Hematopoietic multipotent progenitor cell treated with erythropoietin and hydrocortisone succinate and interleukin-3 and kit ligand, for 4 days (in vitro differentiated cells): Measurements from ENCODE around the gene CASS4.
"Not testable (repeated sequence)": the region's sequence is repeated elsewhere in the genome, so short reads cannot be mapped to it uniquely, and the experiment has no call there.

Source experiments
- DNase-seq: peaks from one replicate; pipeline ENCODE4 v3.0.0-alpha.2; 2015

The CASS4 gene

GRCh38 chr20:56392881-56393482 lies 19.1 kb upstream of the CASS4 start:
- DNase-seq: peak; percentile 55

- no peak for DNase-seq
These were observed 18.4 kb upstream of the CASS4 start for GRCh38 chr20:56393653-56394052.

DNA sequence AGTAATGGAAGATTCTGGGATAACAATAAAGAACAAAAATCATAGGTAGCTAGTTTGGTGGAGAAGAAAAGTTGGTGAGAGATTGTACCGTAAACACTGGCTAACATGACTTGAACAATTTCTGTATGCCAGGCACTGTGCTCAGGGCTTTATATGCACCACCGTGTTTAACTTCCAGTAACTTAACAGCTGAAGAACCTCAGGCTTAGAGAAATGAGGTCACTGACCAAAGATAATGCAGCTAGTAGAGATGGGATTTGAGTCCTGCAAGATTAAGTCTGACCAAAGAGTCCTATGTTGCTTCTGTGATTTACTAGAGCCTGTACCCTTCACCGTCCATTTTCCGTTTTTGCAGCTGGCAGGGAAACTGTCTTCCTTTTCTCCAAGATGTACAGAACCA lies 16.9 kb upstream of the CASS4 start:
- DNase-seq: no peak

- DNase-seq: peak; percentile 90
These were observed 11.9 kb upstream of the CASS4 start for GRCh38 chr20:56400001-56400640.

DNA sequence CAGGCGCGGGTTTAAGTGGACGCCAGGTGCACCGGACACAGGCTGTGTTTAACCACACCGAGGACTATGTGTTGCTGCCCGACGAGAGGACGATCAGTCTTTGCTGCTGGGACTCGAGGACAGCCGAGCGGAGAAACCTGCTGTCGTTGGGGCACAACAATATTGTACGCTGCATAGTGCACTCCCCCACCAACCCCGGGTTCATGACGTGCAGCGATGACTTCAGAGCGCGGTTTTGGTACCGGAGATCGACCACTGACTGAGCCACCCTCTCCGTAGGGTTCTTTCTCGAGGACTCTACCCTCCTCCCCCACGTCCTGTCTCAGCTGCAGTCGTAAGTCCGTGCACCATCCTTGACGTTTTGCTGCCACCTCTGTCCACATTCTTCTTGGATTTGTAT lies 8.6 kb upstream of the CASS4 start:
- no peak for DNase-seq

DNA sequence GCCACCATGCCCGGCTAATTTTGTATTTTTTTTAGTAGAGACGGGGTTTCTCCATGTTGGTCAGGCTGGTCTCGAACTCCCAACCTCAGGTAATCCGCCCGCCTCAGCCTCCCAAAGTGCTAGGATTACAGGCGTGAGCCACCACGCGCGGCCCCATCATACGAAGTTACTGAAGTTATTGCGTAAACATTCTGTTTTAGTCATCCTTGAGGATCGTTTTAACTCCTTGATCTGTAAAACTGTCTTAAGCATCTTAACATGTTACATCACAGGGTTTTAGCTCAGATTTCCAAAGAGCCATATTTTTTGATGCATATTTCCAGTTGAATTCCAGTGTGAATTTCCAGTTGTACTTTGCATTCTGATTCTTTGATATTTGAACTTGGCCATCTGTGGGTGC lies 6.7 kb upstream of the CASS4 start:
- DNase-seq: not testable (repeated sequence)

DNA sequence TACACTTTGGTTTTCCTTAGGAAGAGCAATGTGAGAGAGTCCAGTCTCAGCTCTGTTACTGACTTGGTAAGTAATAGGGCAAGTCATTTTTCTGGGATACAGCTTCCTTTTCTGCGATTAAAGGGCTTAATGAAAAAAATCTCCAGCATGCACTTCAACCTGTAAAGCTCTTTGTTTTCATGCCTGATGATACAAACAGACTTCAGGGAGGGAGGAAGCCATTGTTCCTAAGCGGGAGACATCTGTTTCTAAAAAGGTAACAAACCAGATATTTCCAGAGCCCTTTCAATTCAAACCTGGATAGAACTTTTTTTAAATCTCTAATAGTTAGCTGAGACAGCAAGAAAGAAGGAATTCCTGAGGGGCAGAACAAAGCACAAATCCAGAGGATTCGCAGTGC lies 5.2 kb upstream of the CASS4 start:
- DNase-seq: no peak

DNA sequence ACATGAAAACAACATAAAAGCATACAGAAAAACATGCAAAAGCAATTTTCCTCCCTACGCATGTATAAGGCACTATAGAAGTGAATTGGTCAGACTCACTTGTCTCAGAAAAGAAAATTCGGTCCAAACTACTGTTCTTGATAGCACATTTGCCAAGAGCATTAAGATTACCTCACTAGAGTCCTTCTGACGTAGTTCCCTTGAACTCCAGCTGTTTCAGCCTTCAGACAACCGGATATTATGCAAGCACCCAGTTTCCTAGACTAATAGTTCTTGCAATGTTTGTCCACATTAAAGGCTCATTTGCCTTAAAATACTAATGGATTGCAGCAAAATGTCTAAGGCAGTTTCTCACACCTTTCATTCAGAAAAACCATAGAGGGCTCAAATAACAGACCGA lies 2.5 kb upstream of the CASS4 start:
- peak; percentile 56 for DNase-seq

- DNase-seq: no peak
These were observed 2.1 kb upstream of the CASS4 start for GRCh38 chr20:56409956-56410355.

- not testable (repeated sequence) for DNase-seq
These were observed 773 bp upstream of the CASS4 start for GRCh38 chr20:56411287-56411686.

GRCh38 chr20:56412473-56412790 lies 372 bp downstream of the CASS4 start:
- DNase-seq: no peak

- no peak for DNase-seq
These were observed 889 bp downstream of the CASS4 start for GRCh38 chr20:56412949-56413348.

DNA sequence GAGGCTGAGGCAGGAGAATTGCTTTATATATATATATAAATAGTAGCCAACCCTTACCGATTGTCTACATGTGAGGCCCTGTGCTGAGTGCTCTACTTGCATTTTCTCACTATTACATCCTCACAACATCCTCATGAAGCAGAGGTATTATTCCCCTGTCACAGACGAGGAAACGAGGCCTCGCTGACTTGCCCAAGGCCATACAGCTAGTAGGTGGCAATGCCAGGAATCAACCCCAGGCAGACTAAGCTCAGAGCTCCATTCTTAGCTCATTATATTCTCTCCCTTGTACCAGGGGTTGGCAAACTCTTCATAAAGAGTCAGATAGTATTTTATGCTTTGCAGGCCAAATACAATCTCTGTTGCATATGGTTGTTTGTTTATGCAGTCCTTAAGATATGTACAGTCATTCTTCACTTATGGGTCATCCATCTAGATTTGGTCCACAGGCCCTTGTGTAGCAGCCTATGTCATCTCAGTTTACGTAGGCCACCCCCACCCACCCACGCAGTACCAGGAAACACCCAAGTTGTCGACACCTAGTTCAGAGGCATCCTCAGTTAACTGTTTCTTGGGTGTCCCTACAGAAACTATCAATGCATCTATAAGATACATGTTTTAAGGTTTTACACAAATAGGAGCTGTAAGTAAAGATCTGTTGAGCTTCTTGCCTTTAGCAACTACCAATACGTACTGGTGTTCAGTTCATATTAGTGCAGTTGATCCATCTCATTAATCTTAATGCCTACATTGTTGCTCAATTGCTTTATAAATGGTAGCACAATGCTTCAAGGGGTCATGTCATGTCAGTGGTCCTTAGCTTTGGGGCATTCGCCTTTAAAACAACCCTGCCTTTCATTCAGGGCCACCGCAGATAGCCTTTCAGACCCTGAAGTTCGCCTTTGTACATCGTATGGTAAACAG lies 3.0 kb downstream of the CASS4 start:
- DNase-seq: no peak

- DNase-seq: no peak
These were observed 5.3 kb downstream of the CASS4 start for GRCh38 chr20:56417402-56417801.

- DNase-seq: no peak
These were observed 5.9 kb downstream of the CASS4 start for GRCh38 chr20:56417911-56418310.

DNA sequence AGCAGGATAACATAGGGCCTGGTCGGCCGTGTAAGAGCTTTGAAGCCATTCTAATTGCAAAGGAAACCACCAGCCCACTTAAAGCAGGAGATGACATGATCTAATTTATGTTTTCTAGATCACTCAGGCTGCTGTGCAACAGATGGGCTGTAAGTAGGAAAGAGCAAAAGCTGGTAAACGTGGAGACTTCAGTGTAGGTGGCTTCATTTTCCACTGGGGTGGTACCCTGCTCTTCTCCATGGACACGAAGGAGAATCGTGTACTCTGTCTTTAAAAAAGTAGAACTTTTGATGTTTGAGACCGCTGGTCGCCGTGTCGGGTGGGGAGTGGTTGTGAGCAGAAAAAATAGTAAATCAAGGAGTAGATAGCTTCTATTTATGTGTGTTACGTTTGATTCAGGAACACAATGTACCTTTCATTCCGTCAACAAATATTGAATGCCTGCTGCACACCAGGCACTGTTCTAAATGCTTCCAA lies 6.4 kb downstream of the CASS4 start:
- DNase-seq: peak; percentile 48

GRCh38 chr20:56420028-56420427 lies 8.0 kb downstream of the CASS4 start:
- DNase-seq: peak; percentile 32

DNA sequence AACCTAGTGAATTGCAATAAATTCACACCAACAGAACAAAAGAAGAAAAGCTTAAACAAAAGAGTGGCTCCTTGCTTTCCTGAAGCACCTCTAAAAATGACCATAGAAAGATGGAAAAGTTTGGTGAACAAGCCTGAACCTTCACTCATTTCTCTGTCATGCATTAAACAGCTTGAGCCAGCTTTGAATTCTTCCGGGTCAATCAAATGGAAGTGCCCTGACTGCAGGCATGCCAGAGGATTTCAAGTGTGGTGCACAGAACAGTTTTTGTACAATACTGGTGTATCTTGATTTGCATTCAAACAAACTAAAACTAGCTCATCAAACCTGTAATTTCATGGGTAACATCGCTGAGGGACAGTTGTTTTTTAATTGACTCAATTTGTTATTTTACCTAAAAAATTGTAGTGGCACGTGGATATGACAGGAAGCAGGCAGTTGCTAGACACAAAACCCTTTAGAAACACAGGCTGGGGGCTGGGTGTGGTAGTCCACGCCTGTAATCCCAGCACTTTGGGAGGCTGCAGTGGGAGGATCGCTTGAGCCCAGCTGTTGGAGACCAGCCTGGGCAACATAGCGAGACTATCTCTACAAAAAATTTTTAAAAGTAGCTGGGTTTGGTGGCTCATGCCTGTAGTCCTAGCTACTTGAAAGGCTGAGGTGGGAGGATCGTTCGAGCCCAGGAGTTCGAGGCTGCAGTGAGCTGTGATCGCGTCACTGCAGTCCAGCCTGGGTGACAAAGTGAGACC lies 9.1 kb downstream of the CASS4 start:
- DNase-seq: peak; percentile 33

GRCh38 chr20:56422076-56422823 lies 10.2 kb downstream of the CASS4 start:
- peak; percentile 58 for DNase-seq

- no peak for DNase-seq
These were observed 10.7 kb downstream of the CASS4 start for GRCh38 chr20:56422824-56423189.

GRCh38 chr20:56423211-56423610 lies 11.2 kb downstream of the CASS4 start:
- DNase-seq: no peak

DNA sequence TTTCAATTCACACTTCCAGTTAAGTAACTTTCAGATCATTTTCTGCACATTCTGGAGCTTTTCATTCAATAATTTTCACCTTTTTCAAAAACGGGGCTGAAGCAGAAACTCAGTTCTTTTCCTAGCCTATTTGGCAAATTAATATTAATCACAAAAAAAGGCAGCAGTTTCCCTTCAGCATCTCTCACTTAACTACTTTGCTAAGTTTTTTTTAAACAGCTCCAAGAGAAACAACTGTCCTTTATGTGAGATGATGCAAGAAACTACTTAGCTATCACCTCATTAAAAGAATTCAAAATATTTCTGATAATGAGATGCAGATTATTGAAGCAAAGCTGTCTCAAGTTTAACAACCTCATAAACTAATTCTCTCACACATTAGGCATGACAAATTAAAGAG lies 11.8 kb downstream of the CASS4 start:
- no peak for DNase-seq

DNA sequence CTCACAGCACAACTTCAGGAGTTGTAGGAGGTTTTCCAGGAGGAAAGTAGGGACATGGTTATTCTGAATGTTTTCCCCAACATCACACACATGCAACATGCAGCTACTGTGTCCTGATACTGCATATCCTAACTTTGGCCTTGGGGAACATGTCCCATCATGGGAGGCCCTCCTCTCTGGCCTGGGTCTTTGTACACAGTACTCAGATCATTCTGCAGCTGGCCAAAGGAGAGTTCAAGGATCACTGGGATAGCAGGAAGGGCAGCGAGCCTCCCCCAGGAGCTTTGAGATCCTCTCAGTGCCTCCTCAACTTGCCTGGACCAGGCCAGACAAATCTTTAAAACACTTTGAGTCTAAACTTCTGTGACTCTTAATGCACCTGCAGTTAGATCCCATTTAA lies 12.9 kb downstream of the CASS4 start:
- DNase-seq: no peak
